Adrenal gland (tissue), 12 donors: ENCODE data around the gene IFT52. TPM values are rescaled to one million over a fixed set of nuclear protein-coding genes. Genes with fewer than 3 reads are reported as not detected.
A peak's percentile ranks its signal among the peaks of the same experiment; 100 is the strongest.

Experiments used
- DNase-seq, 7 donors: peaks; one replicate each; pipeline ENCODE4 v3.0.0-alpha.2; 2019 to 2020
- H3K27ac ChIP-seq, 5 donors: fragments of 200-600 bp; sonication (generic) in 4 of 5; 1 replicate in 3 of 5; 2 replicates in 2 of 5; pipeline versions ENCODE4 v1.5.1 to v1.8.0; 2016 to 2020; ENCODE audit warnings: mild to moderate bottlenecking in 1 of 5
- H3K27me3 ChIP-seq: fragments of 200-600 bp; 2 replicates; pipeline ENCODE4 v1.8.0; 2021
- H3K36me3 ChIP-seq, 2 donors: fragments of 200-600 bp; replicated peaks in 1 of 2; 1 replicate in 1 of 2; 2 replicates in 1 of 2; pipeline versions ENCODE4 v1.5.1 to v1.8.0; 2018 to 2022
- H3K4me1 ChIP-seq, 2 donors: fragments of 200-600 bp; replicated peaks in 1 of 2; 1 replicate in 1 of 2; 2 replicates in 1 of 2; pipeline versions ENCODE4 v1.5.1 to v1.8.0; 2018 to 2021
- H3K4me3 ChIP-seq, 4 donors: fragments of 200-600 bp; sonication (generic) in 3 of 4; one replicate each; pipeline ENCODE4 v1.5.1; 2016 to 2018
- H3K9me3 ChIP-seq, 3 donors: fragments of 200-600 bp; sonication (generic) in 1 of 3; replicated peaks in 1 of 3; 1 replicate in 2 of 3; 2 replicates in 1 of 3; pipeline versions ENCODE4 v1.5.1 to v1.8.0; 2016 to 2021
- POLR2A ChIP-seq, 2 donors: fragments of 450-650 bp; IDR thresholded peaks; one replicate each; pipeline ENCODE4 v1.6.1; 2017; ENCODE audit warnings: antibody characterized with exemption in 2 of 2, mild to moderate bottlenecking in 2 of 2, moderate library complexity in 1 of 2
- WGBS, 4 donors: extraction: QIAGEN DNeasy Blood & Tissue Kit in 2 of 4; methylation state at CpG; one replicate each; pipeline versions ENCODE4 v1.1.5 to v1.1.7; 2013 to 2017; 5-methylcytosine and 5-hydroxymethylcytosine counted together
- intact Hi-C, 2 donors: fragments of 100-400 bp; cut with DNase I; formaldehyde crosslinking; loops; one replicate each; pipeline versions ENCODE4 v1.14.1 to v1.15.0; 2022 to 2023
- polyA plus RNA-seq, 3 donors: library from polyadenylated mRNA; stranded (reverse); fragments of 200-250 nt in 2 of 3; fragments of 350-450 nt in 1 of 3; fragmentation: Illumina TruSeq in 1 of 3; extraction: RNeasy Lipid Tissue Mini Kit (QIAGEN cat#74804) in 1 of 3; gene quantifications; one replicate each; pipeline ENCODE4 v1.2.3, GENCODE V29; 2013 to 2014
- total RNA-seq, 9 donors: library from RNA; depleted of rRNA in 4 of 9; stranded (reverse); fragments of >200 nt in 4 of 9; fragments of 120-200 nt in 1 of 9; fragmentation: NEBNext Ultra II Directional in 1 of 9; extraction: Animal tissue kit (Norgen Biotek cat#: 25700) in 1 of 9; gene quantifications; one replicate each; pipeline versions ENCODE4 v1.1.0 to v1.2.4, GENCODE V29; 2013 to 2023
- TF ChIP-seq, protein P1 (sequence below), 6 experiments: fragments of 450-650 bp in 4 of 6; fragments of 200-600 bp in 2 of 6; sonication (generic) in 1 of 6; IDR thresholded peaks; 1 replicate in 5 of 6; 2 replicates in 1 of 6; pipeline versions ENCODE4 v1.5.1 to v1.8.0; 2016 to 2021; ENCODE audit warnings: antibody characterized with exemption in 6 of 6, mild to moderate bottlenecking in 2 of 6, moderate library complexity in 1 of 6
- donor health status: healthy with polysubstance abuse.
- donor health status: Bipolar disorder and iron deficiency.
- donor health status: DM: yes; HTN: yes; CAD: no.
- donor health status: DM: no; HTN: no; CAD: no.
- donor health status: DM: no; HTN: no; CAD: no.
- donor health status: DM: yes; HTN: yes; CAD: no.

Gene IFT52
- total and polyA plus RNA-seq, 12 donors: 12.5 to 52.6 (median 22.8) TPM

DNA sequence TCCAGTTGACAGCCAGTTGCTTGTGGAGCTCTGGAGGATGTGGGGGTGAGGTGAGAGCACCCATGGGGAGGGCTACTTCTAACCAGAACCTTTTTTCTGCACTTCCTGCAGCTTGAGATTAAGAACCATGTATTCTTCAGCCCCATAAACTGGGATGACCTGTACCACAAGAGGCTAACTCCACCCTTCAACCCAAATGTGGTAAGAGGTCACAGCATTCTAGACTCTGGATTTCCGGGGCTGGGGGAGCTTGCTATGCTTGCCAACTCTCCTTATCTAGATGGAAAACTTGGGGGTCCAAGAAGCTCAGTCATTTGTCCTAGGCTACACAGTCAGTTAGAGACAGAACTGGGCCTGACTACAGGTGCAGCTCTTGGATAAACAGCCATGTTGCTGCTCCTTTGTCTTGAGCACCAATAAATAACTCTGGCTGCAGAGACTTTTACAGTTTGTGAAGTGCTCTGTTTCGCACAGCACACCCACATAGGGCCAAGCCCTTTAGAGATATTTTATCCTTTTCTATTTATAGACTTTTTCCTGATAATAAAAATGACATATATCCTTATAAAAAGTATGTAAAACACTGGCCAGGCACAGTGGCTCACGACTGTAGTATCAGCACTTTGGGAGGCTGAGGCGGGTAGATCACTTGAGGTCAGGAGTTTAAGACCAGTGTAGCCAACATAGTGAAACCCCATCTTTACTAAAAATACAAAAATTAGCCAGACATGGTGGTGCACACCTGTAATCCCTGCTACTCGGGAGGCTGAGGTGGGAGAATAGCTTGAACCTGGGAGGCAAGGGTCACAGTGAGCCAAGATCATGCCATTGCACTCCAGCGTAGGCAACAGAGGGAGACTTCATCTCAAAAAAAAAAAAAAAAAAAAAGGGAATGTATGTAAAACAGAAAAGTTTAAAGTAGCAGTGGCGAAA, 10.6 kb upstream of the IFT52 start:
- no peaks in the 10 kb centered on the region for H3K4me1 ChIP-seq
- H3K27ac ChIP-seq: no peak overlapping the region
- intact Hi-C loops: no loop called here
- no peaks in the 10 kb centered on the region for H3K27me3 ChIP-seq
- DNase-seq: no peak
- no peak overlapping the region for H3K4me3 ChIP-seq
- TF ChIP-seq, protein P1, sequence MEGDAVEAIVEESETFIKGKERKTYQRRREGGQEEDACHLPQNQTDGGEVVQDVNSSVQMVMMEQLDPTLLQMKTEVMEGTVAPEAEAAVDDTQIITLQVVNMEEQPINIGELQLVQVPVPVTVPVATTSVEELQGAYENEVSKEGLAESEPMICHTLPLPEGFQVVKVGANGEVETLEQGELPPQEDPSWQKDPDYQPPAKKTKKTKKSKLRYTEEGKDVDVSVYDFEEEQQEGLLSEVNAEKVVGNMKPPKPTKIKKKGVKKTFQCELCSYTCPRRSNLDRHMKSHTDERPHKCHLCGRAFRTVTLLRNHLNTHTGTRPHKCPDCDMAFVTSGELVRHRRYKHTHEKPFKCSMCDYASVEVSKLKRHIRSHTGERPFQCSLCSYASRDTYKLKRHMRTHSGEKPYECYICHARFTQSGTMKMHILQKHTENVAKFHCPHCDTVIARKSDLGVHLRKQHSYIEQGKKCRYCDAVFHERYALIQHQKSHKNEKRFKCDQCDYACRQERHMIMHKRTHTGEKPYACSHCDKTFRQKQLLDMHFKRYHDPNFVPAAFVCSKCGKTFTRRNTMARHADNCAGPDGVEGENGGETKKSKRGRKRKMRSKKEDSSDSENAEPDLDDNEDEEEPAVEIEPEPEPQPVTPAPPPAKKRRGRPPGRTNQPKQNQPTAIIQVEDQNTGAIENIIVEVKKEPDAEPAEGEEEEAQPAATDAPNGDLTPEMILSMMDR (IDR thresholded peaks at IDR 0.05): no peak
- TF ChIP-seq POLR2A (IDR thresholded peaks at IDR 0.05): no peak
- H3K9me3 ChIP-seq: no peaks in the 10 kb centered on the region
- no peaks in the 10 kb centered on the region for H3K36me3 ChIP-seq
- WGBS, 4 donors: 65 to 69% (median 67%) methylated on average over 7 of the region's 7 CpGs

DNA sequence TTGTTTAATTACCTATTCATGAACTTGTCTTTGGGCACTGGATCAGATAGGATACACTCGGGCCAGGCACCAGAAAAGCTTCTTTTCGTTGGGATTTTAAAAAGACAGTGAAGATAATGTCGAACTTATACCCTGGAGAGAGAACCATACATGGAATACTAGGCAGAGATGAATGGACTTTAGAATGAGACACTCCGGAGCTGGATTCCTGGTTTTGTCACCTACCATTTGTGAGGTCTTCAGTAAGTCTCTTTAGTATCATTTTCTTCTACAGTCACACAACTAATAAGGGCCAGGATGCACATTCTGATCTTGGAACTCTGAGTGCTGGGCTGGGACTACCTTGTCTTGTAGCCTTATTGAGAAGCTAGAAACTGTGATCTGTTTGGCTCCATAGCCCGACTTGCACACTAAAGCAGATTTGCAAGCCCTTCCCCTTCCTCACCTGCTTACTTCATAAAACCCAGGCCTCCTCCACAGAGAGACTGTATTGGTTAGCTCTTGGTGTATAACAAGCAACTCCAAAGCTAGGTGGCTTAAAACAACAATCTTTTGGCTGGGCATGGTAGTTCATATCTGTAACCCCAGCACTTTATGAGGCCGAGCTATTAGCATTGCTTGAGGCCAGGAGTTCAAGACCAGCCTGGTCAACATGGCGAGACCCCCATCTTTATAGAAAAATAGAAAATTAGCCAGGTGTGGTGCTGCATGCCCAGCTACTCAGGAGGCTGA, 7.4 kb upstream of the IFT52 start:
- Histone ChIP-seq H3K27ac (peak overlapping the region in 2 of 5 donors; percentile 44 to 72), H3K4me3 (no peak overlapping the region), H3K4me1 (no peaks in the 10 kb centered on the region), H3K36me3 (no peaks in the 10 kb centered on the region), H3K27me3 (no peaks in the 10 kb centered on the region), H3K9me3 (no peaks in the 10 kb centered on the region)
- TF ChIP-seq POLR2A (IDR thresholded peaks at IDR 0.05): no peak
- TF ChIP-seq, protein P1 (IDR thresholded peaks at IDR 0.05): no peak
- WGBS, 4 donors: 76 to 83% (median 80%) methylated on average over 7 of the region's 7 CpGs
- no peak for DNase-seq
- intact Hi-C loops: no loop called here

DNA sequence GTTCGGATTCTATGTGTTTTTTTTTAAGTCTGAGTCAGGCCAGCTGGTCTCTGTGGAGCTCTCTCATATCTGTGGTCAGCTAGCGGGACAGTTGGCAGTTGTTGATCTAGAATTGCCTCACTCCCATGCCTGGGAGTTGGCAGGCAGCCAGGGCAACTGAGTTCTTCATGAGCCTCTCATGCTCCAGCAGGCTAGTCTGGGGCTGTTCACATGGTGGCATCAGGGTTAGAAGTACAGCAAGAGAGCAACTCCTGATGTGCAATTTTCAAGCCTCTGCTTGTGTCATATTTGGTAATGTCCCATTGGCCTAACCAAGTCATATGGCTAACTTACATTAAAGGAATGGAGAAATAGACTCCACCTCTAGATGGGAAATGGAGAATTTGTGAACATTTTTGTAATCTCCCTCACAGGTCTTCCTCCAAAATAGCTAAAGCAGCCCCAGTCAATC, 6.7 kb upstream of the IFT52 start:
- peak; percentile 70 to 91 (median 89) for DNase-seq
- H3K36me3 ChIP-seq: no peaks in the 10 kb centered on the region
- TF ChIP-seq, protein P1 (IDR thresholded peaks at IDR 0.05): no peak
- no peak for TF ChIP-seq POLR2A (IDR thresholded peaks at IDR 0.05)
- no peak overlapping the region for H3K4me3 ChIP-seq
- H3K9me3 ChIP-seq: no peaks in the 10 kb centered on the region
- H3K4me1 ChIP-seq: no peaks in the 10 kb centered on the region
- 24 to 33% (median 27%) methylated on average over 2 of the region's 2 CpGs for WGBS, 4 donors
- intact Hi-C loops: no loop called here
- no peaks in the 10 kb centered on the region for H3K27me3 ChIP-seq
- peak overlapping the region in 2 of 5 donors; percentile 44 to 72 for H3K27ac ChIP-seq

DNA sequence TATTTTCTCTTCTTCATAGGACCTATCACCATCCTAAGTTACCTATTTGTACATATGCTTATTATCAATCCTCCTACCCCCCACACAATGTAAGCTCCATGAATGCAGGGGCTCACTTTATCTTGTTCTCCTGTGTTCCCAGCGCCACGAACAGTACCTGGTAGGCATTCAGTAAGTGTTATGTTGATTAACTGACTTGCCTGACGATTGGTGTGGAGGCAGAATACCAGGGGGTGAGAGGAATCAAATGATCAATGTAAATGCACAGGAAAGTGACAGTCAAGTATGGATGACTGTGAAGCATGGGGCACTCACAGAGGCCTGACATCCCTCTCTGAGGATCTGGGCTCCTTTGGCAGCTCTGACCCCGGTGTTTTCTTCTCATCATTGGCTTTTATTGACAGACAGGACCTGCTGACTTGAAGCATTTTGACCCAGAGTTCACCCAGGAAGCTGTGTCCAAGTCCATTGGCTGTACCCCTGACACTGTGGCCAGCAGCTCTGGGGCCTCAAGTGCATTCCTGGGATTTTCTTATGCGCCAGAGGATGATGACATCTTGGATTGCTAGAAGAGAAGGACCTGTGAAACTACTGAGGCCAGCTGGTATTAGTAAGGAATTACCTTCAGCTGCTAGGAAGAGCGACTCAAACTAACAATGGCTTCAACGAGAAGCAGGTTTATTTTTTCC, 6.1 kb upstream of the IFT52 start:
- Histone ChIP-seq H3K27me3 (no peaks in the 10 kb centered on the region), H3K36me3 (no peaks in the 10 kb centered on the region), H3K4me3 (no peak overlapping the region), H3K27ac (peak overlapping the region in 1 of 5 donors; percentile 72), H3K4me1 (no peaks in the 10 kb centered on the region), H3K9me3 (no peaks in the 10 kb centered on the region)
- TF ChIP-seq, protein P1 (IDR thresholded peaks at IDR 0.05): no peak
- no peak for TF ChIP-seq POLR2A (IDR thresholded peaks at IDR 0.05)
- no peak for DNase-seq
- 67 to 78% (median 77%) methylated on average over 6 to 7 of the region's 7 CpGs for WGBS, 4 donors
- intact Hi-C loops: no loop called here
